NCI-H1105 (cell line): ENCODE measurements around the gene NEK10.

ENCODE experiments used
- DNase-seq: peaks from one replicate; lab custom pipeline; 2025; lab: John Stamatoyannopoulos, UW

The NEK10 gene

DNA sequence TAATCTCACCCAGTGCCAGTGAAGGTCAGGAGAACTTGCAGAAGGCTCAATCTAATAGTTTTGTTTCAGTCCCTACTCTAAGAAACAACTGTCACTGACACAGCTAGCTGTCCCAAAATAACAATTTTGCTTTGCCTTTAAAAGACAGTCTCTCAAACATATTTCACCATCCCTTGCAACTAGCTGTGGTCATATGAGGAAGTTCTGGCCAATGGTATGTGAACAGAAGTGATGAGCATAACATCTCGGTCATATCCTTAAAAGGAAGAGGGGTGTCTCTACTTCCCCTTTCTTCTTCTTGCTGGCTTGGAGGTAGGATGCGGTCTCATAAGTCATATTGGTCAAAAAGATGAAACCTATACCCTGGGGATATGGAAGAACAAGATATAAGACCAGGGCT, 198.1 kb downstream of the NEK10 start:
- DNase-seq, result no peak

DNA sequence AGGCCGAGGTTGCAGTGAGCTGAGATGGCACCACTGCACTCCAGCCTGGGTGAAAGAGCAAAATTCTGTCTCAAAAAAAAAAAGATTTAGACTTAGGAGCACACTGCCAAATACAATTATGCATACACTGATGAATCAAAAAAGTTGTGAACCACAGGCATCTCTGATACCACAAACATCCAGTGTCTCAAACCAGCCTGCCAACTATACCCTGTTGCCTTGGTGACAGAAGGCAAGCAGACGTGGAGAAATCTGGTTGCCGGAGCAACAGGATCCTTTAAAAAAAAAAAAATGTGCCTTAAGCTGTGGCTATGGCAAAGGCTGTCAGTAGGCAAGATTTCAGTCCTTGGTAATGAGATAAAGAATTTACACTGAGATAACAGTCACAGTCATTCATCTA, 202.3 kb downstream of the NEK10 start:
- no peak for DNase-seq

- no peak for DNase-seq
These were observed 203.9 kb downstream of the NEK10 start for GRCh38 chr3:27165321-27165721.

DNA sequence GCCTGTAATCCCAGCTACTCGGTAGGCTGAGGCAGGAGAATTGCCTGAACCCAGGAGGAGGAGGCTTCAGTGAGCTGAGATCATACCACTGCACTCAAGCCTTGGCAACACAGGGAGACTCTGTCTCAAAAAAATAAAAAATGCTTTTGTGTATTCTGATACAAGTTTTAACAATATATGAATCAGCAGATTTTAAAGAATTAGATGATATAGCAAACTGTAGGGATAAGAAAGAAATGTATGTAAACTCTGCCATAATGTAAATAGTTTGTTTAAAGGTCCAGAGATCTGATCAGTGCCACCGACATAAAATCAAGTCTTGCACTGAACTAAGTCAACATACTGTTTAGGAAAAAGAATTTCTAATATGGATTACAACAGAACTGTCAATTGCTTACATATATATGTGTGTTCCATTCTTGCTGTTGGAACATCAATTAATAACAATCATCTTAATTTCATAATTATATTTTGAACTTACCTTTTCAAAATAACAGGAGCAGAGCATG, 208.3 kb downstream of the NEK10 start:
- no peak for DNase-seq

DNA sequence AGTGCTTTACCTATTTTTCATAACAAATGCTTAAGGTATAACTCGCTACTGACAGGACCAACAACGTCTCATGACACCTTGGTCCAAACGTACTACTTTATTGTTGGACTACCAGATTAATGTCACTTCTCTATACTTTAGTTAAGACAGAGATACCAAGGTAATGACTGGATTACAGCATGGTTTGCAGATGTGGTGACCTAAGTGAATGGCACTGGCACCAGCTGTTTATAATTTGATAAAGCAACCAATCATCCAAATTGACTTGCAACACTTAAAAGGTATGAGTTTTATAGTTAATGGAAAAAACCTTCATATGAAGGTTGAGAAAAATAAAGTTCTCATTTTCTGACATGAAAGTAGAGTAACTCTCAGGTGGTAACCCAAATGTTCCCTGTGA, 209.0 kb downstream of the NEK10 start:
- no peak for DNase-seq

- no peak for DNase-seq
These were observed 222.0 kb downstream of the NEK10 start for GRCh38 chr3:27147215-27147614.

DNA sequence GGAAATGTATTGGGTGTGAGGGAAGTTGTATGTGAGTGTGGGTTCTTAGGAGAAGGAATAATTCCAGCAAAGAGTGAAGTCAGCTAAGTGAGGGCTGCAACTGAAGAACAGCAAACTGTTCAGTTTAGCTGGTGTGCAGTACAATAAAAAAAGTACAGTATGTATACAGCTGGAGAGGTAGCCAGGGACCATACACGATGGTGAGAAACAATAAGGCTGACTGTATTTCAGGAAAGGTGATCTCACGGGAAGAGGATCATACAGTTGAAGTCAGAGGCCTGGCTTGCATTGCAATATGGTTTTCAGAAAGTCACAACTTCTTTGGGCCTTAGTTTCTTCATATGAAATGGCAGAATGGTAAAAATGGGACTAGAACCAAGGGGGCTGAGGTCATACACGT, 222.4 kb downstream of the NEK10 start:
- DNase-seq, result no peak

- DNase-seq, result no peak
These were observed 223.5 kb downstream of the NEK10 start for GRCh38 chr3:27145719-27146118.

DNA sequence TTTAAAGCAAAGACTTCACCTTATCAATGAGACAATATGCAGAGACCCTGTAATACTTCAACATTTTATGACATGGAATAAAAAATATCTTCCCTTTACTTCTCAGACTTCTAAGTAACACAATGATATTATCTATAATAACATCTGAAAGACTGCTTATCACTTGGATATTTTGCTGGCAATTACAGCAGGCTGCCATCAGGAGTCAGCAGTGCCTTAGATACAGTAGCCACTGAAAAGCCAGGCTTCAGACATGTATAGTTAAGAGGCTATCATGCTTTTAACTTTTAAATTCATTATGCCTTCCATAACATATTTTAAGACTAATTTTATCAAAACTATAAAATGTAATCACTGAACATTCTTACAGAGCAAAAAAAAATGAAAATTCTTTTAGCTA, 227.5 kb downstream of the NEK10 start:
- no peak for DNase-seq

GRCh38 chr3:27138562-27138961, 230.6 kb downstream of the NEK10 start:
- no peak for DNase-seq

DNA sequence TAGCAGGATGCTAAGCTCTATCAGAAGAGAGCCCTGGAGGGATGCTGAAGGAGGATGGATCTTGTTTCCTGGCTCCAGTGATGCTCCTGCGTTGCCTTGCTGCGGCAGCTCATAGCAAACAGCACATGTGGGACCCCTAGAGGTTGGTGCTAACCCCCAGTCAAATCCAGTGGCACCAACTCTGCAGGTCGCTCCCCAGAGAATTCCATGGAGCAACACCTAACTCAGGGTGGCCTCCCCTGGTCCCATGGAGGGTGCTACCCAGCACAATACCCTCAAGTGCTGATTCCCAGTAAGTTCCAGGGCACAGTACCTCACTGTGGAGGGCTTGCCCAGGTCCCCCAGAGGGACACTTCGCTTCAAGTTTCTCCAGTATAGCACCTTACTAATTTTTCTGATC, 231.2 kb downstream of the NEK10 start:
- no peak for DNase-seq

- DNase-seq, result peak; percentile 11
These were observed 234.9 kb downstream of the NEK10 start for GRCh38 chr3:27134171-27134796.

GRCh38 chr3:27133060-27133459, 236.1 kb downstream of the NEK10 start:
- no peak for DNase-seq

GRCh38 chr3:27130796-27131195, 238.4 kb downstream of the NEK10 start:
- no peak for DNase-seq

GRCh38 chr3:27127879-27128278, 241.3 kb downstream of the NEK10 start:
- DNase-seq, result no peak

GRCh38 chr3:27127195-27127594, 242.0 kb downstream of the NEK10 start:
- peak; percentile 52 for DNase-seq

DNA sequence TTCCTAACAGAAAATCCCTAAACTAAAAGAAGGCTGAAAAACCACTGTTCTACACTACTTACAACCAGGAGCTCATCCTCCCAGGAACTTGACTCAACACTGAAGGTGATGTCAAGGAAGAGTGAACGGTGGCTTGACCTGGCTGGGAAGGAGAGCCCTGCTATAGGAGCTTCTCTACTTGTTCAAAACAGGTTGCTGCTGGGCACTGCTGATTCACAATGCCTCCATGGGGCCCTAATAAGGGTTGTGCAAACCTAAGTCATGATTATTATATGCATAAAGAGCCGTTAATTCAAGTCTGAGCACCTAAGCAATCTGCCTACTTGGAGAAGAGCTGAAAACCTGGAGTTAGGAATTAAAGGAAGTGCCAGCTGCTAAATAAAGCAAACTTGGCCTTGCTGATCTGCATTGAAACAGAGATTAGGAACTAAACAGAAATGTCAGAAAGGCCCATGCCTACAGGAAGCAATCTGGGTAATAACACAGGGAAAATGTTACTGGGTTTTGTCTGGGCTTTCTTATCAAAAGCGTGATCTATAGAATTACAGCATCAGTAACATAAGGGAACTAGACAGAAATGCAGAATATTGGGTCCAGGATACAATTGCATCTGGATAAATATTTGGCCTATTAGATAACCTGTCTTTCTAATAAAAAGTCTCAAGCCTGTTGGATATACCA, 243.2 kb downstream of the NEK10 start:
- no peak for DNase-seq

DNA sequence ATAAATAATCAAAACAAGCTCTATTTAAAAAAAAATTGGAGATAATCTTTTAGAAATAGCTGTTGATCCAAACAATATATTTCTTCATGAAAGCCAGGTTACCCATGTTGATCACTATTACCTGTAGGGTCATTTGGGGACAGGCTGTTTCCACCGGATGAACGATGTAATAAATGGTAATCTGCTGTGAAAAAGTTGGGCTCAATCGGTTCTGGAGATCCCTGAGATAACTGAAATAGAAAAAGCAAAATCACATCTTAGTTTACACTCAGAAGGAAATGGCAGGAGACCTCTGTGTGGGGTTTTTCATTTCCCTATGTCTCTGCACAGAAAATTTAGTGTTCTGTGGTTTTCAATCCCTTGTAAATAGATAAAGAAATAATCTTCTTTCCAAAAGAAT, 249.5 kb downstream of the NEK10 start:
- no peak for DNase-seq

GRCh38 chr3:27115352-27115751, 253.8 kb downstream of the NEK10 start:
- DNase-seq, result no peak

- DNase-seq, result no peak
These were observed 254.5 kb downstream of the NEK10 start for GRCh38 chr3:27114684-27115083.

DNA sequence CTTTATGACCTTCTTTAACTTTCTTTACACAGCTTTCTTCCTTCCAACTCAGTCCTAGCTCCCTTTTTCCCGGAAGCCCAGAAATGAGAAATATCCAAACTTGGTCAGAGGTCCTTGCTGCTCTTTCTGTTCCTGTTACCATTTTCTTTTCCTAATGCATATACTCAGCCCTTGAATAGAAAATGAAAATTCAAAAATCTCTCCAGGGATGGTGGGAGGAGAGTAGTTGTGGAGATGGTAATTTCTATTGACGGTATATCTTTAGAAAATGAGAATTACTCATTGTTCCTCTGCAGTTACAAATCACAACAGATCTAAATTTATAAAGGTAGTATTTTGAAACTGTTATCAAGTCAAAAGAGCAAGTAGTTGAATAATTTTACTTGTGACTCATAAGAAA, 255.1 kb downstream of the NEK10 start:
- no peak for DNase-seq

DNA sequence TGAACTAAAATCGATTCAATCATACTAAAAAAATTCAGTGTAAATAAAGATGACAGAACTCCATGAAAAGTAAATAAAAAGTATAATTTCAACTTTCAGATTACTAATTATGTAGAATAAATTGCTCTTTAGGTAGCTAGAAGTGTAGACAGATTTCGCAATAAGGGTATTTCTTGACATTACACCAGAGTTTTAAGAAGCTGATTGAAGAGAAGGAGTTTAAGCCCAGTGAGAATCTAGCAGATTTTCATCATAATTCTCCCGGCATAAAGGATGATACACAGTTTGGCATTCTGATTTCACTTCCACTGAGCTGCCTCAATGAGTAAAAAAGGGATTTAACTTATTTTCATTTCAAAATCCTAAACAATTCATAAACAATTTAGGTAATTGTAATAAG, 259.2 kb downstream of the NEK10 start:
- DNase-seq, result no peak

- DNase-seq, result no peak
These were observed 260.9 kb downstream of the NEK10 start for GRCh38 chr3:27108322-27108721.

DNA sequence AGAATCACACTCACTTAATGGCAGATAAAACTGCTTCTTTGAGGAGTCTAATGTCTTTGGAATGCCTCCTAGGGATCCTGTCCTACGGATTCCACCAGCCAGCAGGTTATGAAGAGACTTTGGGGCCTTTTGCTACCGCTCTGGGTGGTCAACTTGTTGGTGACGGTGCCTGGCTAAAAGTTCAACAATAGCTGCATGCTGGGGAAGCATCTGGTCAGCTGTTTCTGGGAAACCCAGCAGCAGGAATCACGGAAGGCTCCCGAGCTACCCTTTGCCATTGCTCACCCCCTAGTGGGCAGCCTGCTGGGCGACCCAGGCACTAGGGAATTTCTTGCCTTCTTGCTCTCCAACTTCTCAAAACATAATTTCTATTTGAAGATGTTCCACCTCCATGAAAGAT, 263.3 kb downstream of the NEK10 start:
- no peak for DNase-seq
